ENCODE results near the gene NTNG2.

NTNG2 gene

GRCh38 chr9:132117694-132118093, 44.2 kb upstream of the NTNG2 start:
- Histone ChIP-seq H3K36me3 (ENCODE audit: insufficient read depth, low read length) (no peaks in the 10 kb centered on the region), H3K79me2 (ENCODE audit: insufficient read depth, low read length) (no peaks in the 10 kb centered on the region), H3K9me2 (replicated peaks; ENCODE audit: low read depth, low read length) (no peaks in the 10 kb centered on the region), H3K9me3 (ENCODE audit: insufficient read depth, low read depth, low read length) (no peaks in the 10 kb centered on the region), H2AFZ (ENCODE audit: low read length) (no peak overlapping the region), H3F3A (ENCODE audit: low read depth) (no peaks in the 10 kb centered on the region), H3K4me2 (ENCODE audit: low read depth, low read length, poor library complexity, severe bottlenecking) (no peak overlapping the region), H3K9ac (ENCODE audit: low read depth, low read length, poor library complexity, severe bottlenecking) (no peak overlapping the region), H3K4me3 (ENCODE audit: low read length, poor library complexity, severe bottlenecking) (no peak overlapping the region), H3K4me1 (ENCODE audit: insufficient read depth, low read length, poor library complexity, severe bottlenecking) (no peaks in the 10 kb centered on the region), H3K27me3 (ENCODE audit: insufficient read depth, low read length, poor library complexity, severe bottlenecking) (no peaks in the 10 kb centered on the region), H4K20me1 (ENCODE audit: insufficient read depth, low read length, poor library complexity, severe bottlenecking) (no peaks in the 10 kb centered on the region)
- TF ChIP-seq EZH2phosphoT487 (IDR thresholded peaks at IDR 0.05; ENCODE audit: borderline replicate concordance): no peak
- TF ChIP-seq CTCF (conservative IDR thresholded peaks at IDR 0.05; ENCODE audit: low read length): no peak

GRCh38 chr9:132121021-132121420, 40.8 kb upstream of the NTNG2 start:
- H3K4me2 ChIP-seq (ENCODE audit: low read depth, low read length, poor library complexity, severe bottlenecking): no peak overlapping the region
- no peaks in the 10 kb centered on the region for H3K27me3 ChIP-seq (ENCODE audit: insufficient read depth, low read length, poor library complexity, severe bottlenecking)
- no peaks in the 10 kb centered on the region for H3F3A ChIP-seq (ENCODE audit: low read depth)
- no peaks in the 10 kb centered on the region for H3K9me2 ChIP-seq (replicated peaks; ENCODE audit: low read depth, low read length)
- no peaks in the 10 kb centered on the region for H4K20me1 ChIP-seq (ENCODE audit: insufficient read depth, low read length, poor library complexity, severe bottlenecking)
- H3K4me3 ChIP-seq (ENCODE audit: low read length, poor library complexity, severe bottlenecking): no peak overlapping the region
- H3K79me2 ChIP-seq (ENCODE audit: insufficient read depth, low read length): no peaks in the 10 kb centered on the region
- H3K9ac ChIP-seq (ENCODE audit: low read depth, low read length, poor library complexity, severe bottlenecking): no peak overlapping the region
- no peaks in the 10 kb centered on the region for H3K9me3 ChIP-seq (ENCODE audit: insufficient read depth, low read depth, low read length)
- H2AFZ ChIP-seq (ENCODE audit: low read length): no peak overlapping the region
- no peak for TF ChIP-seq EZH2phosphoT487 (IDR thresholded peaks at IDR 0.05; ENCODE audit: borderline replicate concordance)
- H3K36me3 ChIP-seq (ENCODE audit: insufficient read depth, low read length): no peaks in the 10 kb centered on the region
- no peaks in the 10 kb centered on the region for H3K4me1 ChIP-seq (ENCODE audit: insufficient read depth, low read length, poor library complexity, severe bottlenecking)

- H3K4me3 ChIP-seq (ENCODE audit: low read length, poor library complexity, severe bottlenecking): no peak overlapping the region
- no peaks in the 10 kb centered on the region for H3K9me2 ChIP-seq (replicated peaks; ENCODE audit: low read depth, low read length)
- H3K9me3 ChIP-seq (ENCODE audit: insufficient read depth, low read depth, low read length): no peaks in the 10 kb centered on the region
- no peak overlapping the region for H2AFZ ChIP-seq (ENCODE audit: low read length)
- no peaks in the 10 kb centered on the region for H3K4me1 ChIP-seq (ENCODE audit: insufficient read depth, low read length, poor library complexity, severe bottlenecking)
- no peaks in the 10 kb centered on the region for H3K27me3 ChIP-seq (ENCODE audit: insufficient read depth, low read length, poor library complexity, severe bottlenecking)
- H4K20me1 ChIP-seq (ENCODE audit: insufficient read depth, low read length, poor library complexity, severe bottlenecking): no peaks in the 10 kb centered on the region
- H3K36me3 ChIP-seq (ENCODE audit: insufficient read depth, low read length): no peaks in the 10 kb centered on the region
- H3K79me2 ChIP-seq (ENCODE audit: insufficient read depth, low read length): no peaks in the 10 kb centered on the region
- no peak for TF ChIP-seq EZH2phosphoT487 (IDR thresholded peaks at IDR 0.05; ENCODE audit: borderline replicate concordance)
- no peak for TF ChIP-seq CTCF (conservative IDR thresholded peaks at IDR 0.05; ENCODE audit: low read length)
- H3K4me2 ChIP-seq (ENCODE audit: low read depth, low read length, poor library complexity, severe bottlenecking): no peak overlapping the region
- no peaks in the 10 kb centered on the region for H3F3A ChIP-seq (ENCODE audit: low read depth)
- no peak overlapping the region for H3K9ac ChIP-seq (ENCODE audit: low read depth, low read length, poor library complexity, severe bottlenecking)
Observed at GRCh38 chr9:132124800-132125199, 37.1 kb upstream of the NTNG2 start.

GRCh38 chr9:132125361-132125760, 36.5 kb upstream of the NTNG2 start:
- H3K4me2 ChIP-seq (ENCODE audit: low read depth, low read length, poor library complexity, severe bottlenecking): no peak overlapping the region
- TF ChIP-seq CTCF (conservative IDR thresholded peaks at IDR 0.05; ENCODE audit: low read length) (no peak), EZH2phosphoT487 (IDR thresholded peaks at IDR 0.05; ENCODE audit: borderline replicate concordance) (no peak)
- H3K79me2 ChIP-seq (ENCODE audit: insufficient read depth, low read length): no peaks in the 10 kb centered on the region
- H3K9me3 ChIP-seq (ENCODE audit: insufficient read depth, low read depth, low read length): no peaks in the 10 kb centered on the region
- no peaks in the 10 kb centered on the region for H3F3A ChIP-seq (ENCODE audit: low read depth)
- no peak overlapping the region for H3K9ac ChIP-seq (ENCODE audit: low read depth, low read length, poor library complexity, severe bottlenecking)
- no peak overlapping the region for H2AFZ ChIP-seq (ENCODE audit: low read length)
- H3K4me1 ChIP-seq (ENCODE audit: insufficient read depth, low read length, poor library complexity, severe bottlenecking): no peaks in the 10 kb centered on the region
- H3K4me3 ChIP-seq (ENCODE audit: low read length, poor library complexity, severe bottlenecking): no peak overlapping the region
- no peaks in the 10 kb centered on the region for H4K20me1 ChIP-seq (ENCODE audit: insufficient read depth, low read length, poor library complexity, severe bottlenecking)
- no peaks in the 10 kb centered on the region for H3K9me2 ChIP-seq (replicated peaks; ENCODE audit: low read depth, low read length)
- H3K36me3 ChIP-seq (ENCODE audit: insufficient read depth, low read length): no peaks in the 10 kb centered on the region
- H3K27me3 ChIP-seq (ENCODE audit: insufficient read depth, low read length, poor library complexity, severe bottlenecking): no peaks in the 10 kb centered on the region

Measured in Loucy (cell line).